ENCODE measurements around the gene SLC4A9.

The SLC4A9 gene

GRCh38 chr5:140351609-140352334 is 8.2 kb upstream of the SLC4A9 start:
- peak; percentile 71 for TF ChIP-seq CTCF (IDR thresholded peaks at IDR 0.05; ENCODE audit: control insufficient read depth, extremely low read depth, insufficient read depth)
- no peak overlapping the region for H3K4me3 ChIP-seq (ENCODE audit: low read depth, low read length)
- no peak for DNase-seq (ENCODE audit: low read depth)

GRCh38 chr5:140355546-140355945 is 4.4 kb upstream of the SLC4A9 start:
- H3K4me3 ChIP-seq (ENCODE audit: low read depth, low read length): no peak overlapping the region
- no peak for DNase-seq (ENCODE audit: low read depth)
- no peak for TF ChIP-seq CTCF (IDR thresholded peaks at IDR 0.05; ENCODE audit: control insufficient read depth, extremely low read depth, insufficient read depth)

DNA sequence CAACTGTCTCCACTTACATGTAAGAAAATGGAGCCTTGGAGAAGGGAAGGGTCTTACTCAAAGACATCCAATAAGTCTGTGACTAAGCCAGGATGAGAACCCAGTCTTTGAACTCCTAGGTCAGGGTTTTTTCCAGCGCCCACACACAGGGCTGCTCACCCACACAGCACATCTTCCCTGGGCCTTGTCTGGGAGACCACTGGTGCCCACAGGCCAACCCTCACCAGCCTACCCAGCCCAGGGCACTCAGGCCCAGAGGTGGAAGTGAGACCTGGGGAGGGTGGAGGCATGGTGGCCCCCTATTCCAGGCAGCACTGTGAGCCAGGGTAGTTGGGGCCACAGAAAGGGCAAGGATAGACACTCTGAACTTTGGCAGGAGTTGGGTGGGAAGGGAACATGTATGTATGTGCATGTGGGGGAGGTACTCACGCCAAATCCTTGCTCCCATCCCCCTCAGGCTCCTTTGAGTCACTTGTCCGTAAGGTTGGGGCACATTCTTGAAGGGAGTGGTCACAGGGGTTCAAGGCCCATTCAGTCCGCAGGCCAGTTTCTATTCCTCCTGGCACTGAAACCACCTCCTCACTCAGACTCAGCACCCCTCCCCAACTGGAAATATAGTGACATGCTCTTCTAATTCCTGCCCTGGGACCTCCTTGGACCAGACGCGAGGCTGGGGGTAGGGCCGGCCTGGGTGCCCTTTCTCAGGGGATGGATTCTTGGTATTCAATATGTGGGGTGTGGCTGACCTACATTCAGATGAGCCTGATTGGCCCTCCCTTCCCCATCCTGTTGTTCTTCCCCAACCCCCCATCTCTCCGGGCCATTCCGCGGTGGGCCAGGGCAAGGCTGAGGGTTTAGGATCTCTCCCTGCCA is 2.9 kb upstream of the SLC4A9 start:
- no peak for TF ChIP-seq CTCF (IDR thresholded peaks at IDR 0.05; ENCODE audit: control insufficient read depth, extremely low read depth, insufficient read depth)
- H3K4me3 ChIP-seq (ENCODE audit: low read depth, low read length): no peak overlapping the region
- DNase-seq (ENCODE audit: low read depth): no peak

DNA sequence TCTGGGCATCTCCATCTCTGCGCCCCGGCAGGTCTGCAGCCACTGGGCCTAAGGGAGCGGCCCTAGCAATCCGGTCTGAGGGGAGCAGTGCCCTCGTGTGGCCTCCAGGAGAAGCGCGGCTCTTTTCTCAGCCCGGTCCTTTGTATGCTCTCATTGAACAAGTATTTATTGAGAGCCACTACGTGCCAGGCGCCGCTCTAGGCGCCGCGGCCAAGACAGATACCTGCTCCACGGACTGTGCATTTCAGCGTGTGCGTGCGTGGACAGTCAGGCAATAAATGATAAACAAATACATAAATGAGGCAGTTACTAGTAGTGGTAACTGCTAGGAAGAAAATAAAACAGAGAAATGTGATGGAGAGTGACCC is 2.3 kb upstream of the SLC4A9 start:
- peak; percentile 93 for TF ChIP-seq CTCF (IDR thresholded peaks at IDR 0.05; ENCODE audit: control insufficient read depth, extremely low read depth, insufficient read depth)
- DNase-seq (ENCODE audit: low read depth): peak; percentile 77
- no peak overlapping the region for H3K4me3 ChIP-seq (ENCODE audit: low read depth, low read length)

GRCh38 chr5:140358738-140359310 is 1.2 kb upstream of the SLC4A9 start:
- H3K4me3 ChIP-seq (ENCODE audit: low read depth, low read length): no peak overlapping the region
- DNase-seq (ENCODE audit: low read depth): no peak
- TF ChIP-seq CTCF (IDR thresholded peaks at IDR 0.05; ENCODE audit: control insufficient read depth, extremely low read depth, insufficient read depth): peak; percentile 38; the same call in 1 of the 2 replicates

DNA sequence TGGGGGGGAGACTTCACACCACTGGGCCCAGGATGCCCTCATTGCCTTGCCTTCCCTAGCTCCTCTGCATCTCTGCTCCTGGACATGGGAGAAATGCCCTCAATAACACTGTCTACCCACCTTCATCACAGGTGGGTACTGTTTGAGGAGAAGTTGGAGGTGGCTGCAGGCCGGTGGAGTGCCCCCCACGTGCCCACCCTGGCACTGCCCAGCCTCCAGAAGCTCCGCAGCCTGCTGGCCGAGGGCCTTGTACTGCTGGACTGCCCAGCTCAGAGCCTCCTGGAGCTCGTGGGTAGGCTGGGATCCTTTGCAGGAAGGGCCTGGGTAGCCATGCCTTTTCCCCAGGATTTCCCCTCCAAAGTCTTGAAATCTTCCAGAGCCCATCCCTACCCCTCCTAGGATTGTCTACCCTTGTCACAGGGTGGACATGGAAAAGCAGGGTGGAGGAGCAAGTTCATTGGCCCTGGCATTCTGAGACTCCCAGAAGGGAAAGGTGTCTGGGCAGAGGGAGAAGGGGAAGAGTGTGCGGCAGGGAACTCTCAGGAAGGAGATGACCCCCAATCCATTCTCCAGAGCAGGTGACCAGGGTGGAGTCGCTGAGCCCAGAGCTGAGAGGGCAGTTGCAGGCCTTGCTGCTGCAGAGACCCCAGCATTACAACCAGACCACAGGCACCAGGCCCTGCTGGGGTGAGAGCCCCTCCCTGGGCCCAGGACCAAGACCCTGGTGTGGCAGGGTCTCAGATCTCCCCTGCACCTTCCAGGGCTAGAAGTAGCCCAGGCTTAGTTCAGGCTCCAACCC is 886 bp downstream of the SLC4A9 start:
- no peak overlapping the region for H3K4me3 ChIP-seq (ENCODE audit: low read depth, low read length)
- no peak for TF ChIP-seq CTCF (IDR thresholded peaks at IDR 0.05; ENCODE audit: control insufficient read depth, extremely low read depth, insufficient read depth)
- no peak for DNase-seq (ENCODE audit: low read depth)

All from LNCaP clone FGC (cell line).